A549 (cell line): ENCODE measurements around the gene UTP11. TPM values are rescaled to one million over a fixed set of nuclear protein-coding genes. Genes with fewer than 3 reads are reported as not detected.

ENCODE experiments used
- ATAC-seq, 2 experiments: fragments of 200-7000 bp in 1 of 2; fragments of >200 bp in 1 of 2; cut with Nextera tagmentation in 1 of 2; cut with Tn5 transposase in 1 of 2; 3 replicates each; pipeline versions ENCODE4 v1.8.0 to v1.9.1; 2018 to 2020; ENCODE audit warnings: mild to moderate bottlenecking in 1 of 2, moderate library complexity in 1 of 2
- CTCF ChIA-PET: fragments of 300-600 bp; sonication (Branson Sonifier 250); formaldehyde crosslinking; extraction: SDS; loops from one replicate; lab custom pipeline; 2021; ENCODE audit warnings: antibody characterized with exemption, inconsistent platforms; lab: Yijun Ruan, JAX
- POLR2A ChIA-PET: fragments of 350-600 bp; formaldehyde crosslinking; extraction: SDS; loops from one replicate; lab custom pipeline; 2021; ENCODE audit warnings: antibody characterized with exemption, inconsistent platforms; lab: Yijun Ruan, JAX
- DNase-seq, 2 experiments: peaks; one replicate each; pipeline versions ENCODE4 v3.0.0 to v3.0.0-alpha.2; 2011 to 2016; ENCODE audit warnings: low read depth in 1 of 2, low spot score in 1 of 2
- FAIRE-seq: peaks from 2 replicates; lab custom pipeline; 2011; peaks lifted over from hg19 to GRCh38; lab: Jason Lieb, UNC
- H3K27ac ChIP-seq, 2 experiments: fragments of >200 bp; sonication (Bioruptor Twin); formaldehyde crosslinking; 3 replicates each; pipeline ENCODE4 v1.5.1; 2016 to 2017
- H3K4me1 ChIP-seq: fragments of >200 bp; sonication (Bioruptor Twin); formaldehyde crosslinking; 3 replicates; pipeline ENCODE4 v1.6.1; 2016
- H3K4me2 ChIP-seq: fragments of >200 bp; sonication (Bioruptor Twin); formaldehyde crosslinking; 3 replicates; pipeline ENCODE4 v1.6.1; 2016
- H3K4me3 ChIP-seq: fragments of >200 bp; sonication (Bioruptor Twin); formaldehyde crosslinking; 3 replicates; pipeline ENCODE4 v1.5.1; 2016
- H3K9me3 ChIP-seq: fragments of >200 bp; sonication (Bioruptor Twin); formaldehyde crosslinking; 3 replicates; pipeline ENCODE4 v1.6.1; 2016
- ATOH8 ChIP-seq: fragments of 250-450 bp; sonication (Bioruptor Pico); IDR thresholded peaks from 2 replicates; pipeline ENCODE4 v1.5.0; 2020; ENCODE audit warnings: low read depth, mild to moderate bottlenecking, moderate library complexity
- BCL3 ChIP-seq: fragments of >200 bp; sonication (Bioruptor Twin); formaldehyde crosslinking; IDR thresholded peaks from 3 replicates; pipeline ENCODE4 v1.6.1; 2016
- BHLHE40 ChIP-seq: IDR thresholded peaks from 2 replicates; pipeline ENCODE4 v1.6.1; 2012; ENCODE audit warnings: low read depth, low read length, inconsistent platforms
- CBX8 ChIP-seq: fragments of 200-600 bp; sonication (generic); IDR thresholded peaks from 2 replicates; pipeline ENCODE4 v1.6.1; 2016
- CEBPB ChIP-seq, 2 experiments: fragments of >200 bp in 1 of 2; sonication (Bioruptor Twin) in 1 of 2; formaldehyde crosslinking in 1 of 2; IDR thresholded peaks; 2 replicates each; pipeline ENCODE4 v1.6.1; 2012 to 2016
- CHD4 ChIP-seq: fragments of 200-600 bp; sonication (generic); IDR thresholded peaks from 2 replicates; pipeline ENCODE4 v1.6.1; 2016; ENCODE audit warnings: antibody characterized with exemption, mild to moderate bottlenecking, borderline replicate concordance
- FOSL2 ChIP-seq, 2 experiments: fragments of 450-650 bp in 1 of 2; fragments of >200 bp in 1 of 2; sonication (Bioruptor Twin) in 1 of 2; formaldehyde crosslinking; IDR thresholded peaks; 2 replicates each; pipeline versions ENCODE4 v1.5.0 to v1.6.1; 2016 to 2020; ENCODE audit warnings: mild to moderate bottlenecking in 1 of 2, moderate library complexity in 1 of 2
- GATA3 ChIP-seq: IDR thresholded peaks from 2 replicates; pipeline ENCODE4 v1.6.1; 2012; ENCODE audit warnings: borderline replicate concordance
- HDAC2 ChIP-seq: fragments of 200-600 bp; sonication (generic); IDR thresholded peaks from 2 replicates; pipeline ENCODE4 v1.6.1; 2016
- HES2 ChIP-seq: fragments of >200 bp; sonication (Bioruptor Twin); formaldehyde crosslinking; IDR thresholded peaks from 2 replicates; pipeline ENCODE4 v1.6.1; 2016
- HOXB5 ChIP-seq: fragments of 250-450 bp; sonication (Bioruptor Pico); IDR thresholded peaks from 2 replicates; pipeline ENCODE4 v1.5.0; 2020; ENCODE audit warnings: mild to moderate bottlenecking, moderate library complexity
- JUN ChIP-seq, 2 experiments: fragments of >200 bp; sonication (Bioruptor Twin); formaldehyde crosslinking; IDR thresholded peaks; 2 replicates in 1 of 2; 3 replicates in 1 of 2; pipeline ENCODE4 v1.6.1; 2016 to 2017
- KDM1A ChIP-seq: fragments of 200-600 bp; sonication (generic); IDR thresholded peaks from 2 replicates; pipeline ENCODE4 v1.6.1; 2016; ENCODE audit warnings: low read depth, mild to moderate bottlenecking
- MYC ChIP-seq: IDR thresholded peaks from 2 replicates; pipeline ENCODE4 v1.6.1; 2012; ENCODE audit warnings: mild to moderate bottlenecking, inconsistent platforms, low read length, improper control_type of control experiment, borderline replicate concordance
- NFE2L2 ChIP-seq: fragments of 150-350 bp; conservative IDR thresholded peaks from 2 replicates; pipeline ENCODE4 v1.6.1; 2014; ENCODE audit warnings: low read length
- POLR2A ChIP-seq: IDR thresholded peaks from 2 replicates; pipeline ENCODE4 v1.6.1; 2012; ENCODE audit warnings: mild to moderate bottlenecking, low read length
- POLR2AphosphoS2 ChIP-seq: conservative IDR thresholded peaks from 2 replicates; pipeline ENCODE4 v1.6.1; 2012; ENCODE audit warnings: low read length, improper control_type of control experiment, inconsistent platforms
- RAD21 ChIP-seq, 2 experiments: fragments of >200 bp in 1 of 2; sonication (Bioruptor Twin) in 1 of 2; formaldehyde crosslinking in 1 of 2; IDR thresholded peaks in 1 of 2; conservative IDR thresholded peaks in 1 of 2; 2 replicates in 1 of 2; 3 replicates in 1 of 2; pipeline ENCODE4 v1.6.1; 2012 to 2018; ENCODE audit warnings: inconsistent platforms in 1 of 2
- RCOR1 ChIP-seq: fragments of 150-350 bp; IDR thresholded peaks from 2 replicates; pipeline ENCODE4 v1.6.1; 2014; ENCODE audit warnings: antibody characterized with exemption, low read length, low read depth
- REST ChIP-seq: fragments of 200-600 bp; sonication (generic); IDR thresholded peaks from 2 replicates; pipeline ENCODE4 v1.6.1; 2016; ENCODE audit warnings: antibody characterized with exemption, mild to moderate bottlenecking, moderate library complexity
- RNF2 ChIP-seq: fragments of 200-600 bp; sonication (generic); IDR thresholded peaks from 2 replicates; pipeline ENCODE4 v1.6.1; 2016; ENCODE audit warnings: low read depth, mild to moderate bottlenecking, antibody characterized with exemption, moderate library complexity, borderline replicate concordance
- SMC3 ChIP-seq: fragments of >200 bp; sonication (Bioruptor Twin); formaldehyde crosslinking; IDR thresholded peaks from 3 replicates; pipeline ENCODE4 v1.6.1; 2018; ENCODE audit warnings: inconsistent platforms
- TFCP2L1 ChIP-seq: fragments of 250-450 bp; sonication (Bioruptor Pico); IDR thresholded peaks from 2 replicates; pipeline ENCODE4 v1.5.0; 2021; ENCODE audit warnings: mild to moderate bottlenecking
- ZFP36 ChIP-seq: fragments of 450-650 bp; IDR thresholded peaks from 2 replicates; pipeline ENCODE4 v1.6.1; 2014; ENCODE audit warnings: borderline replicate concordance; ENCODE audit not compliant: partially characterized antibody
- WGBS: methylation state at CpG from one replicate; pipeline ENCODE4 v1.1.6; 2017; ENCODE audit errors: missing lambda C conversion rate; 5-methylcytosine and 5-hydroxymethylcytosine counted together
- polyA plus RNA-seq, 4 experiments: library from polyadenylated mRNA; depleted of rRNA in 3 of 4; stranded (reverse); fragments of >200 nt; fragmentation: RNase III in 1 of 4; extraction: RNeasy Plus Mini Kit Qiagen cat#74134 plus additional on column Dnase treatment in 1 of 4; gene quantifications; 2 replicates in 3 of 4; 3 replicates in 1 of 4; pipeline ENCODE4 v1.2.3, GENCODE V29; 2011 to 2017
- TF ChIP-seq, protein P1 (sequence below): IDR thresholded peaks from 2 replicates; pipeline ENCODE4 v1.6.1; 2012; ENCODE audit warnings: low read depth, borderline replicate concordance
- TF ChIP-seq, protein P2 (sequence below): fragments of 150-350 bp; IDR thresholded peaks from 2 replicates; pipeline ENCODE4 v1.6.1; 2014; ENCODE audit warnings: low read depth, mild to moderate bottlenecking, low read length

The UTP11 gene
- polyA plus RNA-seq, 2 of the 4 experiments (the other 2 are of a cell fraction): 37.6 to 44.8 TPM

DNA sequence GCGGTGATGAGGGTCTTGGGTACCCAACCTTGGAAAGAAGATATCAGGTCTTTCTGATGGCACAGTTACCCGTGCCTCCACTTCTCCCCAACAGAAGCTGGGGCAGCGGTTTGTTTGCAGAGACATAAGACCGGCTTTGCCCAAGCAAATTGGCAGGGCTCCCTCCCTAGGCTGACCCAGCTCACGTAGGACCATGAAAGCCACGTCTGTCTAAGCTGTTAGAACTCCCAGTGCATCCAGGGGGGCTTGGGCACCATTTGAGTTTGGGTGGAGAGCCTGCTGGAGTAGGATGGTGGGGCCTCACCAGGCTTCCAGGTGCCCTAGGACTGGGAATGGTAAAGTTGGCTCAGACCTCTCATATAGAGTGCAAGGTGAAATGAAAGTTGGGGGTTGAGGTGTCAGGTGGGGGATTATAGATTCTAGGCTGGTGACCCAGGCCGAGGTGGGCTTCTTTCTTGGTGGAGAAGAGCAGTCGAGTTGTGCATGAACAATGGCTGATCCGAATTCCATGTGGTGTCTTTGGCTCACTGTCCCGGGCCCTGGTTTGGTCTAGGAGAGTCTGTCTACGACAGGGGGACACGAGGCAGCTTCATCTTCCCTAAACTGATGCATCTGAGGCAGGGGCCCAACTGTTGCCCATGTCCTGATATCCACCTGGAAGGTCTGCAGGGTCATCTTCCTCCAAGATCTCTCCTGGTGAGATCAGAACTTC lies 30.7 kb downstream of the UTP11 start:
- no peak for ATAC-seq
- H3K4me3 ChIP-seq: no peak overlapping the region
- TF ChIP-seq BHLHE40: no peak
- no peak for TF ChIP-seq JUN (IDR thresholded peaks at IDR 0.05)
- TF ChIP-seq ZFP36: no peak
- no peak for TF ChIP-seq CHD4
- no peak for TF ChIP-seq NFE2L2
- TF ChIP-seq TFCP2L1 (CRISPR knock-in tag): no peak
- TF ChIP-seq, protein P1, sequence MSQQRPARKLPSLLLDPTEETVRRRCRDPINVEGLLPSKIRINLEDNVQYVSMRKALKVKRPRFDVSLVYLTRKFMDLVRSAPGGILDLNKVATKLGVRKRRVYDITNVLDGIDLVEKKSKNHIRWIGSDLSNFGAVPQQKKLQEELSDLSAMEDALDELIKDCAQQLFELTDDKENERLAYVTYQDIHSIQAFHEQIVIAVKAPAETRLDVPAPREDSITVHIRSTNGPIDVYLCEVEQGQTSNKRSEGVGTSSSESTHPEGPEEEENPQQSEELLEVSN: no peak
- no peak for TF ChIP-seq BCL3
- TF ChIP-seq SMC3: no peak
- TF ChIP-seq HDAC2: no peak
- TF ChIP-seq KDM1A: no peak
- no peak for TF ChIP-seq POLR2A
- no peak for TF ChIP-seq ATOH8
- TF ChIP-seq RAD21 (conservative IDR thresholded peaks at IDR 0.05 in 1 of 2, IDR thresholded peaks at IDR 0.05 in 1 of 2): no peak
- no peak for TF ChIP-seq GATA3
- TF ChIP-seq HOXB5 (CRISPR knock-in tag): no peak
- no peak overlapping the region for H3K4me2 ChIP-seq
- DNase-seq: no peak
- no peak for FAIRE-seq
- no peak overlapping the region for H3K27ac ChIP-seq
- POLR2A ChIA-PET: no interaction called here
- H3K4me1 ChIP-seq: peaks cover 30% of the 10 kb centered on the region; the same call in 2 of the 3 replicates
- no peaks in the 10 kb centered on the region for H3K9me3 ChIP-seq
- WGBS: 66% methylated on average over 7 of the region's 12 CpGs
- CTCF ChIA-PET: interaction anchor here (1.6 kb wide), 1 partner anchor 792 kb away, joined by 4 read pairs; no protein-coding TSS in a partner anchor

DNA sequence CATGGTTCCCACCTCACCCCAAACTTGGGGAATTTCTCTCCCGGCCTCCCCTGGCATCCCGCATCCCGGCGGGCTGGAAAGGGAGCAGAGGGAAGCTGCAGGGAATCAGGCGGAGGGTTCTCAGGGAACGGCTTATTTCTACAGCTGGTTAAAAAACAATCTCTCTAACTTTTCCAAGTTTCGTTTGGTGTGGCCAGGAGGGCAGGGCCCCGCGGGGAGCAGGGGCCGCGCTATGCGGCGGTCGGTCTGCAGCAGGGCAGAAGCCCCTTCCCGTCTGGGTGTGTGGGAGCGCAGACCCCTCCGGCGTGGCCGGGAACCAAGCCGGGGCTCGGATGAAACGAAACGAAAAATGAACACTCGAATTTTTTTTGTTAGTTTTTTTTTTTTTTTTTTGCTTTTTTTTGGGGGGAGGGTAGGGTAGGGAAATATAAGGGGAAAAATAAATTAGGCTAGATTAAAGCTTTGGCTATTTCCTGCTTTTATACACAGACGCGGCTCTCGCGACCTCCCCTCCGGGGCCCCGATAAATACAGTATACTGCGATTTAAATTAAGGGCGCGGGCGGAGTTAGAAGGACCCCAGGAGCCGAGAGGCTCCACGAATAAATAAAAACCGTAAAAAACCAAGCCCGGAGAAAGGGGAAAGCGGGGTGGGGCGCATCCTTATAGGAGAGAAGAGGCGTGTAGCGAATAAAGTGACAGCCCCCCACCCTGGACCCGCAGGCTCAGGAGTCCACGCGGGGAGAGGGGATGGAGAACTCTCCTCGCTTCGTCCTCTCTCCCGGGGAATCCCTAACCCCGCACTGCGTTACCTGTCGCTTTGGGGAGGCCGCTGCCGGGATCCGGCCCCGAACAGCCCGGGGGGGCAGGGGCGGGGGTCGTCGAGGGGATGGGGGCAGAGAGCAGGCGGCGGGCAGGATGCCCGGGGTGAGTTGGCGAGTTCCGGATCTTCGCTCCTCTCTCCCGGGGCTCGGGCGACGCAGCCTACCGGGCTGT lies 32.0 kb downstream of the UTP11 start:
- no peak for ATAC-seq

More for the DNA sequence above, 32.0 kb downstream of the UTP11 start:
- Histone ChIP-seq H3K4me2 (peak overlapping the region; percentile 99), H3K4me1 (peaks cover 18% of the 10 kb centered on the region; the same call in 2 of the 3 replicates), H3K4me3 (peak overlapping the region; percentile 33), H3K9me3 (no peaks in the 10 kb centered on the region), H3K27ac (no peak overlapping the region)
- WGBS: 28% methylated on average over 54 of the region's 70 CpGs
- no peak for TF ChIP-seq GATA3
- peak; percentile 94 for TF ChIP-seq CBX8
- TF ChIP-seq, protein P2, sequence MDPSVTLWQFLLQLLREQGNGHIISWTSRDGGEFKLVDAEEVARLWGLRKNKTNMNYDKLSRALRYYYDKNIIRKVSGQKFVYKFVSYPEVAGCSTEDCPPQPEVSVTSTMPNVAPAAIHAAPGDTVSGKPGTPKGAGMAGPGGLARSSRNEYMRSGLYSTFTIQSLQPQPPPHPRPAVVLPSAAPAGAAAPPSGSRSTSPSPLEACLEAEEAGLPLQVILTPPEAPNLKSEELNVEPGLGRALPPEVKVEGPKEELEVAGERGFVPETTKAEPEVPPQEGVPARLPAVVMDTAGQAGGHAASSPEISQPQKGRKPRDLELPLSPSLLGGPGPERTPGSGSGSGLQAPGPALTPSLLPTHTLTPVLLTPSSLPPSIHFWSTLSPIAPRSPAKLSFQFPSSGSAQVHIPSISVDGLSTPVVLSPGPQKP: no peak
- no peak for TF ChIP-seq HES2
- TF ChIP-seq HOXB5 (CRISPR knock-in tag): no peak
- TF ChIP-seq CHD4: no peak
- no peak for TF ChIP-seq RCOR1
- TF ChIP-seq POLR2AphosphoS2: no peak
- TF ChIP-seq REST: no peak
- no peak for TF ChIP-seq FOSL2 (IDR thresholded peaks at IDR 0.05)
- no peak for TF ChIP-seq FOSL2 (CRISPR knock-in tag; IDR thresholded peaks at IDR 0.05)
- no peak for TF ChIP-seq CEBPB (IDR thresholded peaks at IDR 0.05)
- peak; percentile 93 for TF ChIP-seq RNF2
- no peak for TF ChIP-seq MYC
- ChIA-PET CTCF (interaction anchor here (0.5 to 0.9 kb wide), 3 partner anchors 27 to 955 kb away, joined by 3 to 4 read pairs (median 3); no protein-coding TSS in a partner anchor), POLR2A (no interaction called here)
- no peak for DNase-seq
- no peak for FAIRE-seq
